Measurements from ENCODE around the gene LRCH4. TPM values are rescaled to one million over a fixed set of nuclear protein-coding genes. Genes with fewer than 3 reads are reported as not detected.

LRCH4 gene
- total and polyA plus RNA-seq, 9 of the 15 experiments (the other 6 are each of a cell fraction or from before 2014, with no cell fraction given), result 0.06 to 63.3 (median 15.0) TPM

DNA sequence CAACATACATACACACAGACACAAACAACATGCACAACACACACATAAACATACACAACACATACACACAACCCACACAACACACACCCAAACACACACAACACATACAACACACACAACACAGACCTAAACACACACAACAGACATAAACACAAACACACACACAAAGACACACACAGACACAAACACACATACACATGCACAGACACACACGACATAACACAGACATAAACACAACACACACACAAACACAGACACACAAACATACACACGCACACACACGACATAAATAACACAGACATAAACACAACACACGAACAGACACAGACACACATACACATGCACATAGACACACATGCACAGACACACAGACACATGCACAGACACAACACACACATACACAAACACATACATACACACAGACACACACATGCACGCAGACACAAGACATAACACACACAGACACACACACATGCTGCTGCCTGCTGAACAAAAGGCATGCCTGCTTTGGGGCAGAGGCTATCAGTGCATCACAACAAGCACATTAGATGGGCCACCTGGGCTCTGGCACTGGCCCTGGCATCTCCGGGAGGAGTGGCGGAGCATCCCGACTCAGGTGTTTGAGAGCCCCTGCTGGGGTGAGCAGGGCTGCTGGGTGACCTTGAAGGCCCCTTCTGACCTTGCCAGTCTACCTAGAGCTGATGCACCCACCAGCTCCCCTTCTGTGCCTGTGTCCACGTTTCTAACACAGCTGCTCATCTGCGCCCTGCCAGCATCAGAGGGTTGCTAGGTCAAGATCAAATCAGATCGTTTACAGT, 5.3 kb downstream of the LRCH4 start (continued):
- TF ChIP-seq, protein P1, sequence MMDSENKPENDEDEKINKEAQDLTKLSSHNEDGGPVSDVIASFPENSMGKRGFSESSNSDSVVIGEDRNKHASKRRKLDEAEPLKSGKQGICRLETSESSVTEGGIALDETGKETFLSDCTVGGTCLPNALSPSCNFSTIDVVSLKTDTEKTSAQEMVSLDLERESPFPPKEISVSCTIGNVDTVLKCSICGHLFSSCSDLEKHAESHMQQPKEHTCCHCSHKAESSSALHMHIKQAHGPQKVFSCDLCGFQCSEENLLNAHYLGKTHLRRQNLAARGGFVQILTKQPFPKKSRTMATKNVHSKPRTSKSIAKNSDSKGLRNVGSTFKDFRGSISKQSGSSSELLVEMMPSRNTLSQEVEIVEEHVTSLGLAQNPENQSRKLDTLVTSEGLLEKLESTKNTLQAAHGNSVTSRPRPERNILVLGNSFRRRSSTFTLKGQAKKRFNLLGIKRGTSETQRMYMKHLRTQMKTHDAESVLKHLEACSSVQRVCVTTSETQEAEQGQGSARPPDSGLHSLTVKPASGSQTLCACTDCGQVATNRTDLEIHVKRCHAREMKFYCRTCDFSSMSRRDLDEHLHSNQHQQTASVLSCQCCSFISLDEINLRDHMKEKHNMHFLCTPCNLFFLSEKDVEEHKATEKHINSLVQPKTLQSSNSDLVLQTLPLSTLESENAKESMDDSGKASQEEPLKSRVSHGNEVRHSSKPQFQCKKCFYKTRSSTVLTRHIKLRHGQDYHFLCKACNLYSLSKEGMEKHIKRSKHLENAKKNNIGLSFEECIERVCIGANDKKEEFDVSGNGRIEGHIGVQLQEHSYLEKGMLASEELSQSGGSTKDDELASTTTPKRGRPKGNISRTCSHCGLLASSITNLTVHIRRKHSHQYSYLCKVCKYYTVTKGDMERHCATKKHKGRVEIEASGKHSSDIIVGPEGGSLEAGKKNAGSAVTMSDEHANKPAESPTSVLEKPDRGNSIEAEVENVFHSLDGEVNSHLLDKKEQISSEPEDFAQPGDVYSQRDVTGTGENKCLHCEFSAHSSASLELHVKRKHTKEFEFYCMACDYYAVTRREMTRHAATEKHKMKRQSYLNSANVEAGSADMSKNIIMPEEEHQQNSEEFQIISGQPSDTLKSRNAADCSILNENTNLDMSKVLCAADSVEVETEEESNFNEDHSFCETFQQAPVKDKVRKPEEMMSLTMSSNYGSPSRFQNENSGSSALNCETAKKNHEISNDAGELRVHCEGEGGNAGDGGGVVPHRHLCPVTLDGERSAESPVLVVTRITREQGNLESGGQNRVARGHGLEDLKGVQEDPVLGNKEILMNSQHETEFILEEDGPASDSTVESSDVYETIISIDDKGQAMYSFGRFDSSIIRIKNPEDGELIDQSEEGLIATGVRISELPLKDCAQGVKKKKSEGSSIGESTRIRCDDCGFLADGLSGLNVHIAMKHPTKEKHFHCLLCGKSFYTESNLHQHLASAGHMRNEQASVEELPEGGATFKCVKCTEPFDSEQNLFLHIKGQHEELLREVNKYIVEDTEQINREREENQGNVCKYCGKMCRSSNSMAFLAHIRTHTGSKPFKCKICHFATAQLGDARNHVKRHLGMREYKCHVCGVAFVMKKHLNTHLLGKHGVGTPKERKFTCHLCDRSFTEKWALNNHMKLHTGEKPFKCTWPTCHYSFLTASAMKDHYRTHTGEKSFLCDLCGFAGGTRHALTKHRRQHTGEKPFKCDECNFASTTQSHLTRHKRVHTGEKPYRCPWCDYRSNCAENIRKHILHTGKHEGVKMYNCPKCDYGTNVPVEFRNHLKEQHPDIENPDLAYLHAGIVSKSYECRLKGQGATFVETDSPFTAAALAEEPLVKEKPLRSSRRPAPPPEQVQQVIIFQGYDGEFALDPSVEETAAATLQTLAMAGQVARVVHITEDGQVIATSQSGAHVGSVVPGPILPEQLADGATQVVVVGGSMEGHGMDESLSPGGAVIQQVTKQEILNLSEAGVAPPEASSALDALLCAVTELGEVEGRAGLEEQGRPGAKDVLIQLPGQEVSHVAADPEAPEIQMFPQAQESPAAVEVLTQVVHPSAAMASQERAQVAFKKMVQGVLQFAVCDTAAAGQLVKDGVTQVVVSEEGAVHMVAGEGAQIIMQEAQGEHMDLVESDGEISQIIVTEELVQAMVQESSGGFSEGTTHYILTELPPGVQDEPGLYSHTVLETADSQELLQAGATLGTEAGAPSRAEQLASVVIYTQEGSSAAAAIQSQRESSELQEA (IDR thresholded peaks at IDR 0.05; ENCODE audit: low read depth), result peak; percentile 35; the same call in 1 of the 2 replicates
- TF ChIP-seq FOXK2 (conservative IDR thresholded peaks at IDR 0.05 in 1 of 2, IDR thresholded peaks at IDR 0.05 in 1 of 2; ENCODE audit: low read depth in 2 of 2) (peak; percentile 40 to 52; a peak in 2 of 4 replicates), PTRF (tag; IDR thresholded peaks at IDR 0.05) (no peak), BCOR (IDR thresholded peaks at IDR 0.05) (peak; percentile 69; the same call in 1 of the 2 replicates)
- TF ChIP-seq, protein P2, sequence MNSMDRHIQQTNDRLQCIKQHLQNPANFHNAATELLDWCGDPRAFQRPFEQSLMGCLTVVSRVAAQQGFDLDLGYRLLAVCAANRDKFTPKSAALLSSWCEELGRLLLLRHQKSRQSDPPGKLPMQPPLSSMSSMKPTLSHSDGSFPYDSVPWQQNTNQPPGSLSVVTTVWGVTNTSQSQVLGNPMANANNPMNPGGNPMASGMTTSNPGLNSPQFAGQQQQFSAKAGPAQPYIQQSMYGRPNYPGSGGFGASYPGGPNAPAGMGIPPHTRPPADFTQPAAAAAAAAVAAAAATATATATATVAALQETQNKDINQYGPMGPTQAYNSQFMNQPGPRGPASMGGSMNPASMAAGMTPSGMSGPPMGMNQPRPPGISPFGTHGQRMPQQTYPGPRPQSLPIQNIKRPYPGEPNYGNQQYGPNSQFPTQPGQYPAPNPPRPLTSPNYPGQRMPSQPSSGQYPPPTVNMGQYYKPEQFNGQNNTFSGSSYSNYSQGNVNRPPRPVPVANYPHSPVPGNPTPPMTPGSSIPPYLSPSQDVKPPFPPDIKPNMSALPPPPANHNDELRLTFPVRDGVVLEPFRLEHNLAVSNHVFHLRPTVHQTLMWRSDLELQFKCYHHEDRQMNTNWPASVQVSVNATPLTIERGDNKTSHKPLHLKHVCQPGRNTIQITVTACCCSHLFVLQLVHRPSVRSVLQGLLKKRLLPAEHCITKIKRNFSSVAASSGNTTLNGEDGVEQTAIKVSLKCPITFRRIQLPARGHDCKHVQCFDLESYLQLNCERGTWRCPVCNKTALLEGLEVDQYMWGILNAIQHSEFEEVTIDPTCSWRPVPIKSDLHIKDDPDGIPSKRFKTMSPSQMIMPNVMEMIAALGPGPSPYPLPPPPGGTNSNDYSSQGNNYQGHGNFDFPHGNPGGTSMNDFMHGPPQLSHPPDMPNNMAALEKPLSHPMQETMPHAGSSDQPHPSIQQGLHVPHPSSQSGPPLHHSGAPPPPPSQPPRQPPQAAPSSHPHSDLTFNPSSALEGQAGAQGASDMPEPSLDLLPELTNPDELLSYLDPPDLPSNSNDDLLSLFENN (IDR thresholded peaks at IDR 0.05; ENCODE audit: low read depth in 2 of 2, low read length in 2 of 2), result no peak
- TF ChIP-seq, protein P3, sequence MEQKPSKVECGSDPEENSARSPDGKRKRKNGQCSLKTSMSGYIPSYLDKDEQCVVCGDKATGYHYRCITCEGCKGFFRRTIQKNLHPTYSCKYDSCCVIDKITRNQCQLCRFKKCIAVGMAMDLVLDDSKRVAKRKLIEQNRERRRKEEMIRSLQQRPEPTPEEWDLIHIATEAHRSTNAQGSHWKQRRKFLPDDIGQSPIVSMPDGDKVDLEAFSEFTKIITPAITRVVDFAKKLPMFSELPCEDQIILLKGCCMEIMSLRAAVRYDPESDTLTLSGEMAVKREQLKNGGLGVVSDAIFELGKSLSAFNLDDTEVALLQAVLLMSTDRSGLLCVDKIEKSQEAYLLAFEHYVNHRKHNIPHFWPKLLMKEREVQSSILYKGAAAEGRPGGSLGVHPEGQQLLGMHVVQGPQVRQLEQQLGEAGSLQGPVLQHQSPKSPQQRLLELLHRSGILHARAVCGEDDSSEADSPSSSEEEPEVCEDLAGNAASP (IDR thresholded peaks at IDR 0.05), result no peak
- TF ChIP-seq, protein P4, sequence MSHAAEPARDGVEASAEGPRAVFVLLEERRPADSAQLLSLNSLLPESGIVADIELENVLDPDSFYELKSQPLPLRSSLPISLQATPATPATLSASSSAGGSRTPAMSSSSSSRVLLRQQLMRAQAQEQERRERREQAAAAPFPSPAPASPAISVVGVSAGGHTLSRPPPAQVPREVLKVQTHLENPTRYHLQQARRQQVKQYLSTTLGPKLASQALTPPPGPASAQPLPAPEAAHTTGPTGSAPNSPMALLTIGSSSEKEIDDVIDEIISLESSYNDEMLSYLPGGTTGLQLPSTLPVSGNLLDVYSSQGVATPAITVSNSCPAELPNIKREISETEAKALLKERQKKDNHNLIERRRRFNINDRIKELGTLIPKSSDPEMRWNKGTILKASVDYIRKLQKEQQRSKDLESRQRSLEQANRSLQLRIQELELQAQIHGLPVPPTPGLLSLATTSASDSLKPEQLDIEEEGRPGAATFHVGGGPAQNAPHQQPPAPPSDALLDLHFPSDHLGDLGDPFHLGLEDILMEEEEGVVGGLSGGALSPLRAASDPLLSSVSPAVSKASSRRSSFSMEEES (CRISPR knock-in tag; IDR thresholded peaks at IDR 0.05), result no peak
- TF ChIP-seq, protein P5, sequence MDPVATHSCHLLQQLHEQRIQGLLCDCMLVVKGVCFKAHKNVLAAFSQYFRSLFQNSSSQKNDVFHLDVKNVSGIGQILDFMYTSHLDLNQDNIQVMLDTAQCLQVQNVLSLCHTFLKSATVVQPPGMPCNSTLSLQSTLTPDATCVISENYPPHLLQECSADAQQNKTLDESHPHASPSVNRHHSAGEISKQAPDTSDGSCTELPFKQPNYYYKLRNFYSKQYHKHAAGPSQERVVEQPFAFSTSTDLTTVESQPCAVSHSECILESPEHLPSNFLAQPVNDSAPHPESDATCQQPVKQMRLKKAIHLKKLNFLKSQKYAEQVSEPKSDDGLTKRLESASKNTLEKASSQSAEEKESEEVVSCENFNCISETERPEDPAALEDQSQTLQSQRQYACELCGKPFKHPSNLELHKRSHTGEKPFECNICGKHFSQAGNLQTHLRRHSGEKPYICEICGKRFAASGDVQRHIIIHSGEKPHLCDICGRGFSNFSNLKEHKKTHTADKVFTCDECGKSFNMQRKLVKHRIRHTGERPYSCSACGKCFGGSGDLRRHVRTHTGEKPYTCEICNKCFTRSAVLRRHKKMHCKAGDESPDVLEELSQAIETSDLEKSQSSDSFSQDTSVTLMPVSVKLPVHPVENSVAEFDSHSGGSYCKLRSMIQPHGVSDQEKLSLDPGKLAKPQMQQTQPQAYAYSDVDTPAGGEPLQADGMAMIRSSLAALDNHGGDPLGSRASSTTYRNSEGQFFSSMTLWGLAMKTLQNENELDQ (CRISPR knock-in tag; IDR thresholded peaks at IDR 0.05; ENCODE audit: borderline replicate concordance), result no peak

Measured in K562 (cell line).